Measurements from ENCODE around the gene KLHL30. TPM values are rescaled to one million over a fixed set of nuclear protein-coding genes. Genes with fewer than 3 reads are reported as not detected.

Gene KLHL30
- total RNA-seq, 1 donor from 2014 or later: under 0.01 TPM

GRCh38 chr2:238130111-238130695 is 8.3 kb upstream of the KLHL30 start:
- no peak for FAIRE-seq

GRCh38 chr2:238130696-238131628 is 7.5 kb upstream of the KLHL30 start:
- FAIRE-seq (no peak), DNase-seq (ENCODE audit: low spot score in 2 of 2) (no peak)

More at GRCh38 chr2:238130111-238130695, 8.3 kb upstream of the KLHL30 start:
- DNase-seq (ENCODE audit: low spot score in 2 of 2): no peak

- DNase-seq (ENCODE audit: low spot score in 2 of 2): no peak
- no peak for FAIRE-seq
Measured at GRCh38 chr2:238131761-238132462, 6.6 kb upstream of the KLHL30 start.

GRCh38 chr2:238132463-238133450 is 5.7 kb upstream of the KLHL30 start:
- FAIRE-seq: no peak
- peak in 1 of 2 donors; percentile 55 for DNase-seq (ENCODE audit: low spot score in 2 of 2)

DNA sequence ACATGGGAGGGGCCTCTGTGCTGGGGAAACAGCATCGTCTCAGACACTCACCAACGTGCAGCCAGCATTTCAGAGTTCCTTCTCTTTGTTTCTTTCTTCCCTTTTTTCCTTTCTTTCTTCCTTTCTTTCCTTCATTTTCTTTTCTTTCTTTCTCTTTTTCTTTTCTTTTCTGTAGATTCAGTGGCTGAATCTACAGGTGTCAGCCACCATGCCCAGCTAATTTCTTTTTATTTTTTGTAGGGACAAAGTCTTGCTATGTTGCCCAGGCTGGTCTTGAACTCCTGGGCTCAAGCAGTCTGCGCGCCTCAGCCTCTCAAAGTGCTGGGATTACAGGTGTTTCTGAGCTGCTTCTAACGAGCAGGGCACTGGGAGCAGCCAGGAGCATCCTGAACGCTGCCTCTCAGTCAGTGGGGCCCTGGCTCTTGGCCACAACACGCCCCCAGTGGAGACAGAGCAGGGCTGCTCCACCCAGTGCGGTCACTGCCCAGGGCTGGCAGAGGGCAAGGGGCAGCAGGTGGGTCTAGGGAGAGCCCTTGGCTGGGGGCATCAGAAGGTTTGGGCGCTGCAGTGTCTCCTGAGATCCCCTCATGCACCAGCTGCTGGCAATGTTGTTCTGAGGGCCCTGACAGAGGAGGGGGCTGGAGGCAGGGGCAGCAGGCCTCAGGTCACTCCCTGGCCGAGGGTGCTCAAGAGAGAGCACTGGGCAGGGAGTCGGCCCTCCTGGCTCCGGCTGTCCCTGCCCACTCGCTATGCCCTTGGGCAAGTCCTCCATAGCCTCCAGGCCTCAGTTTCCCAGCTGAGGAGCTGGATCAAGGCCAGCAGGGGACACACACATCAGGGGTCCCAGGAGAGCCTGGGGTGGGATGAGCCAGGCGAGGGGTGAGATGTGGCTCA is 4.7 kb upstream of the KLHL30 start:
- no peak for FAIRE-seq

GRCh38 chr2:238134393-238134785 is 4.1 kb upstream of the KLHL30 start:
- DNase-seq (ENCODE audit: low spot score in 2 of 2) (no peak), FAIRE-seq (no peak)

More for the DNA sequence above, 4.7 kb upstream of the KLHL30 start:
- no peak for DNase-seq (ENCODE audit: low spot score in 2 of 2)

- FAIRE-seq (no peak), DNase-seq (ENCODE audit: low spot score in 2 of 2) (no peak)
Measured at GRCh38 chr2:238135601-238136150, 2.8 kb upstream of the KLHL30 start.

DNA sequence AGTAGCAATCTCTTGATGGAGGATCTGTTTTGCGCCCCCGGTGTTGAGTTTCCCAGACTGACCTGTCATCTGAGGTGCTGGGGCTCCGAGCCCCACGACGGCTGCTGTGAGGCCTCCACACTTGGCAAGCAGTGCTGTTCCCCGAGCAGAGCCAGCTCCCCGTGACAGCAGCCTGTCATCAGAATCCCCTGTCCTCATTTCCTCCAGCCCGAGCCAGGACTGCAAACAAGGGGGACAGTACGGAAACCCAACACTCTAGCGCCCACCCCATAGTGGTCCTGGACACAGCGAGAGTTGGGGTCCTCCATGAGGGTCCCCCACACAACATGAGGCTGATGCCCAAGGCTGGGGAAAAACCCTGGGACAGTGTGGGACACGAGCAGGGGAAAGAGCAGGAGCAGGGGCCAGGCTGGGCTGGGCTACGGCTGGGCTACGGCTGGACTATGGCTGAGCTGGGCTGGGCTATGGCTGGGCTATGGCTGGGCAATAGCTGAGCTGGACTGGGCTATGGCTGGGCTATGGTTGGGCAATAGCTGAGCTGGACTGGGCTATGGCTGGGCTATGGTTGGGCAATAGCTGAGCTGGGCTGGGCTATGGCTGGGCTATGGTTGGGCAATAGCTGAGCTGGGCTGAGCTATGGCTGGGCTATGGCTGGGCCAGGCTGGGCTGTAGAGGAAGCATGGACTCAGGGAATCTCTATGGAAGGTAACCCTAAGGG is 1.5 kb upstream of the KLHL30 start:
- DNase-seq (ENCODE audit: low spot score in 2 of 2) (no peak), FAIRE-seq (no peak)

DNA sequence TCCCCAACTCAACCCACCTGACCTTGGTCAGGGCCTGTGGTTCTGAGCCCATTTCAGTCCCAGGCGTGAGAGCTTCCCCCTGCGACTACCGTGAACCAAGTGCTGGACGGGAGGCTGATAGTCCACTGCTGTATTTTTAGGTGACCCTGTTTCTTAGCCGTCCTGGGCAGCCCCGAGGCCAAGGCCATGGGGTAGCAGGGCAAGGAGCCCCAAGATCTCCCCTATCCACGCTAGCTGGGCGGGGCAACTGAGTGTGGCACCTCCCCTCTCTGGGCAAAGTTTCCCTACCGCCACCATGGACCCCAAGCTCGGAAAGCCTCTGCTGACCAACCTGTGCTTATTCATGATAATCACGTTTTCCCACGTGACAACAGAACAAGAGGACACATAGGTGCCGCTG is 583 bp upstream of the KLHL30 start:
- FAIRE-seq: no peak
- DNase-seq (ENCODE audit: low spot score in 2 of 2): no peak

DNA sequence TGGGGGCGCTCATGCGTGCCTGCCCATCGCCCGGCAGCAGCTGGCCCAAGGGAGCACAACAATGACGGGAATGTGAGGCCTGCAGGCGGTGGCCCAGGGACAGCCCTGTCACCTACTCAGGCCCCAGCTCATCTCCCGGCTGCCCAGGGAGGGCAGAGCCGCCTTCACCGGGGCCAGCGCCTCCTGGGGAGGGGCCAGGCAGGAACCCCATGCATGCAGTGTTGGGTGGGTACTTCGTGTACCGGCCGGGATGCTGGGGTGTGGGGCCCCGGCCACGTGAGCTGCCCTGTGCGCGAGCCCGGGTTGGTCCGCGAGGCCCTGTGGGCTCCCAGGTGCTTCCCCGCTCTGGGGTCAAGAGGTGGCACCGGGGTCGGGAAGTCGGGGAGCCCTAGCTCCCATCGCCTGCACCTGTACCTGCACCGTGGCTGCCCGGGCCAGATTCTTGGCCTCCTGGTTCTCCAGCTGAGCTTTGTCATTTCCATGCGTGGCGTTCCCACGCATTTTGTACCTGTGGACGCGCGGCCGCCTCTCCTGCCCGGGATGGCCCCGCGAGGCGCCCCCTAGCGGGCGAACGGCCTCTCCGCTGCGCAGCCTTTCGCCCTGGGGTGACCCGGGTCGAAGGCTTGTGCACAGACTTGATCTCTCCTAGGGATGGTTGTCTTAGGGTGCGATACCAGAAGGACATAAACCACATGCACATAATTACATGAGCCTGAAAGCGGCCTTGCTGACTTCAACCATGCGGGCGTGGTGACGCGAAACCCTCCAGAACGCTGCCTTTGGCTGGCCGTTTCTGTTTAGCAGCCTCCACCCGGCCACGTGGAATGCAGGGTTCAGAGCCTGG is 950 bp downstream of the KLHL30 start:
- DNase-seq (ENCODE audit: low spot score in 2 of 2) (no peak), FAIRE-seq (no peak)

- no peak for DNase-seq (ENCODE audit: low spot score in 2 of 2)
- FAIRE-seq: no peak
Measured at GRCh38 chr2:238140040-238140439, 1.6 kb downstream of the KLHL30 start.

GRCh38 chr2:238140721-238141540 is 2.5 kb downstream of the KLHL30 start:
- FAIRE-seq: no peak
- DNase-seq (ENCODE audit: low spot score in 2 of 2): no peak

GRCh38 chr2:238141541-238142318 is 3.3 kb downstream of the KLHL30 start:
- DNase-seq (ENCODE audit: low spot score in 2 of 2) (no peak), FAIRE-seq (no peak)

GRCh38 chr2:238142382-238143205 is 4.1 kb downstream of the KLHL30 start:
- DNase-seq (ENCODE audit: low spot score in 2 of 2): no peak
- FAIRE-seq: no peak

Measured in frontal cortex (tissue), 4 donors.